Measurements from ENCODE around the gene FMO1.

FMO1 gene

GRCh38 chr1:171243878-171244277 is 4.4 kb upstream of the FMO1 start:
- H3K9me2 ChIP-seq (ENCODE audit: low read depth, low read length), result no peaks in the 10 kb centered on the region
- no peaks in the 10 kb centered on the region for H3K79me2 ChIP-seq (ENCODE audit: insufficient read depth, low read length)
- H2AFZ ChIP-seq (ENCODE audit: low read length), result no peak overlapping the region
- H3K27ac ChIP-seq (ENCODE audit: low read depth, low read length, poor library complexity, severe bottlenecking), result no peak overlapping the region
- no peaks in the 10 kb centered on the region for H3K4me1 ChIP-seq (ENCODE audit: insufficient read depth, low read length, severe bottlenecking)
- no peaks in the 10 kb centered on the region for H4K20me1 ChIP-seq (ENCODE audit: insufficient read depth, low read length)
- H3K27me3 ChIP-seq (ENCODE audit: insufficient read depth, low read length), result no peaks in the 10 kb centered on the region
- no peaks in the 10 kb centered on the region for H3F3A ChIP-seq (ENCODE audit: insufficient read depth, low read length)
- no peak overlapping the region for H3K9ac ChIP-seq (ENCODE audit: low read length)
- TF ChIP-seq EZH2 (IDR thresholded peaks at IDR 0.05; ENCODE audit: borderline replicate concordance, low read length), result no peak
- no peak for TF ChIP-seq CTCF (IDR thresholded peaks at IDR 0.05; ENCODE audit: low read length)
- no peak overlapping the region for H3K4me3 ChIP-seq (ENCODE audit: low read depth, low read length, poor library complexity, severe bottlenecking)
- H3K4me2 ChIP-seq (ENCODE audit: low read length), result no peak overlapping the region
- H3K36me3 ChIP-seq (ENCODE audit: insufficient read depth, low read length), result no peaks in the 10 kb centered on the region
- no peaks in the 10 kb centered on the region for H3K9me3 ChIP-seq (ENCODE audit: low read length)

GRCh38 chr1:171245458-171246064 is 2.7 kb upstream of the FMO1 start:
- no peak overlapping the region for H3K9ac ChIP-seq (ENCODE audit: low read length)
- TF ChIP-seq CTCF (IDR thresholded peaks at IDR 0.05; ENCODE audit: low read length), result peak; percentile 75
- no peak for TF ChIP-seq EZH2 (IDR thresholded peaks at IDR 0.05; ENCODE audit: borderline replicate concordance, low read length)
- H3K27ac ChIP-seq (ENCODE audit: low read depth, low read length, poor library complexity, severe bottlenecking), result no peak overlapping the region
- H3K4me3 ChIP-seq (ENCODE audit: low read depth, low read length, poor library complexity, severe bottlenecking), result no peak overlapping the region
- H3K36me3 ChIP-seq (ENCODE audit: insufficient read depth, low read length), result no peaks in the 10 kb centered on the region
- H3K79me2 ChIP-seq (ENCODE audit: insufficient read depth, low read length), result no peaks in the 10 kb centered on the region
- H2AFZ ChIP-seq (ENCODE audit: low read length), result no peak overlapping the region
- no peaks in the 10 kb centered on the region for H3K4me1 ChIP-seq (ENCODE audit: insufficient read depth, low read length, severe bottlenecking)
- H3F3A ChIP-seq (ENCODE audit: insufficient read depth, low read length), result no peaks in the 10 kb centered on the region
- H3K27me3 ChIP-seq (ENCODE audit: insufficient read depth, low read length), result no peaks in the 10 kb centered on the region
- H3K9me2 ChIP-seq (ENCODE audit: low read depth, low read length), result no peaks in the 10 kb centered on the region
- no peak overlapping the region for H3K4me2 ChIP-seq (ENCODE audit: low read length)
- H3K9me3 ChIP-seq (ENCODE audit: low read length), result no peaks in the 10 kb centered on the region
- no peaks in the 10 kb centered on the region for H4K20me1 ChIP-seq (ENCODE audit: insufficient read depth, low read length)

DNA sequence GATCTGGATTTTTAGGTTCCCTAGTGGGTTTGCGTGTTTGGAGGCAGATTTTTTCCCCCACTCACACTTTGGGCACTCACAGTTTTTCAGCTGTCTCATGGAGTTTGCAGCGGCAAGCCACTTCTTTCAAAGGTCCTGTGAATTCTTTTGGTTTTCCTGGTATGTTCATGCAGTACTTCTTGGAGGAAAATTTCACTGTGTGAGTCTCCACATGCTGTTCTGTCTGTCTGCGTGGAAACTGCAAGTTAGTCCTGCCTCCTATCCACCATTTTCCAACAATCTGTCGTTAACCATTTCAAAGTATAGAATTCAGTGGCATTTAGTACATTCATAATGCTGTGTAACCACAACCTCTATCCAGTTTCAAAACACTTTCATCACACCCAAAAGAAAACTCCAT is 793 bp upstream of the FMO1 start:
- Histone ChIP-seq H3F3A (ENCODE audit: insufficient read depth, low read length) (no peaks in the 10 kb centered on the region), H3K9ac (ENCODE audit: low read length) (no peak overlapping the region), H3K4me3 (ENCODE audit: low read depth, low read length, poor library complexity, severe bottlenecking) (no peak overlapping the region), H4K20me1 (ENCODE audit: insufficient read depth, low read length) (no peaks in the 10 kb centered on the region), H3K27me3 (ENCODE audit: insufficient read depth, low read length) (no peaks in the 10 kb centered on the region), H3K79me2 (ENCODE audit: insufficient read depth, low read length) (no peaks in the 10 kb centered on the region), H3K36me3 (ENCODE audit: insufficient read depth, low read length) (no peaks in the 10 kb centered on the region), H3K4me2 (ENCODE audit: low read length) (no peak overlapping the region), H3K9me2 (ENCODE audit: low read depth, low read length) (no peaks in the 10 kb centered on the region), H3K27ac (ENCODE audit: low read depth, low read length, poor library complexity, severe bottlenecking) (no peak overlapping the region), H3K9me3 (ENCODE audit: low read length) (no peaks in the 10 kb centered on the region), H2AFZ (ENCODE audit: low read length) (no peak overlapping the region), H3K4me1 (ENCODE audit: insufficient read depth, low read length, severe bottlenecking) (peaks cover 4% of the 10 kb centered on the region)
- no peak for TF ChIP-seq CTCF (IDR thresholded peaks at IDR 0.05; ENCODE audit: low read length)
- no peak for TF ChIP-seq EZH2 (IDR thresholded peaks at IDR 0.05; ENCODE audit: borderline replicate concordance, low read length)
